Dendritic cell treated with granulocyte-macrophage colony-stimulating factor and Interleukin-4, amounts not matched to agents 40 ng/mL and 50 ng/mL, for 4 days (primary cell): ENCODE data around the gene PIN1.
A peak's percentile ranks its signal among the peaks of the same experiment; 100 is the strongest.
"Not testable (repeated sequence)": the region's sequence is repeated elsewhere in the genome, so short reads cannot be mapped to it uniquely, and the experiment has no call there.

Source experiments
- H3K27ac Mint-ChIP-seq: one replicate; pipeline ENCODE4 v1.8.0; 2022; ENCODE audit warnings: mild to moderate bottlenecking, mixed read lengths
- H3K27me3 Mint-ChIP-seq: one replicate; pipeline ENCODE4 v1.8.0; 2022; ENCODE audit warnings: mild to moderate bottlenecking, mixed read lengths
- H3K36me3 Mint-ChIP-seq: one replicate; pipeline ENCODE4 v1.8.0; 2022; ENCODE audit warnings: low read depth, mixed read lengths
- H3K4me1 Mint-ChIP-seq: one replicate; pipeline ENCODE4 v1.8.0; 2022; ENCODE audit warnings: low read depth, mixed read lengths
- H3K4me3 Mint-ChIP-seq: one replicate; pipeline ENCODE4 v1.8.0; 2022; ENCODE audit warnings: mild to moderate bottlenecking, moderate library complexity, mixed read lengths
- H3K9me3 Mint-ChIP-seq: one replicate; pipeline ENCODE4 v1.8.0; 2022; ENCODE audit warnings: mixed read lengths
- intact Hi-C: fragments of 100-400 bp; cut with micrococcal nuclease; formaldehyde crosslinking; loops from one replicate; pipeline ENCODE4 v1.15.0; 2022

Gene PIN1

DNA sequence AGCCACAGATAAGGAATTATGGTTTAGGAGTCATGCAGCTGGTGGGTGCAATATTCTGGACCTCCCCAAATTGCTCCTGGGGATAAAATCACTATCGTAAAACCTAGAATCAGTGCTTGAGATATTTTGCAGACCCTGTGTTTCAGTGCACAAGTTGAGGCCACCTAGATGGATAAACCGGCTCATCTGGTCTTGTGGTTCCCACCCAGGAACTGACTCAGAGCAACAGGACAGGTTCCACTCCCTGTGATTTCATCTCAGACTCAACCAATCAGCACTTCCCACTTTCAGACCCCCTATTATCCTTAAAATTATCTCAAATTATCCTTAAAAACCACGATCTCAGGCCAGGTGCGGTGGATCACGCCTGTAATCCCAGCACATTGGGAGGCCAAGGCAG is 37.2 kb upstream of the PIN1 start:
- Mint-ChIP-seq H3K27me3 (no peaks in the 10 kb centered on the region), H3K27ac (no peak overlapping the region), H3K36me3 (peaks cover 9% of the 10 kb centered on the region), H3K9me3 (no peaks in the 10 kb centered on the region), H3K4me1 (peaks cover 12% of the 10 kb centered on the region), H3K4me3 (no peak overlapping the region)
- intact Hi-C loops: loop anchor here (10.0 kb wide), 1 partner anchor 593 kb away; no protein-coding TSS in a partner anchor

DNA sequence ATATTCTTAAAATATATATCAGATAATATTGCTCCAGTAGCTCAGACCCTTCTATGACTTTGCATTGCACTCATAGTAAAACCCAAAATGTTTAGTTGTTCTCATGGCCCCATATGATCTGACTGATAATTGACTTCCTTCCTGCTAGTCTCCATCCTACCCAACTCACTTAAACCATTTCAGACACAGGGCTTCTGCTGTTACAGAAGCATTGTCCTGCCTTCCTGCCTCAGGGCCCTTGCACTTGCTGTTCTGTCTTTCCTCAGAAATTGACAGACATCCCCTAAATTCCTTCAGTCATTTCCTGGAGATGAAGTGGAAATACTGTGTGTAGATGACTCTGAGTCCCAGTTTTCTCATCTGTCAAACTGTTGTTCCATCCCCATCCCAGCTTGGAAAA is 36.0 kb upstream of the PIN1 start:
- Mint-ChIP-seq H3K9me3 (no peaks in the 10 kb centered on the region), H3K27ac (no peak overlapping the region), H3K4me3 (no peak overlapping the region), H3K4me1 (peaks cover 12% of the 10 kb centered on the region), H3K27me3 (no peaks in the 10 kb centered on the region), H3K36me3 (peaks cover 13% of the 10 kb centered on the region)
- intact Hi-C loops: loop anchor here (10.0 kb wide), 1 partner anchor 594 kb away; no protein-coding TSS in a partner anchor

DNA sequence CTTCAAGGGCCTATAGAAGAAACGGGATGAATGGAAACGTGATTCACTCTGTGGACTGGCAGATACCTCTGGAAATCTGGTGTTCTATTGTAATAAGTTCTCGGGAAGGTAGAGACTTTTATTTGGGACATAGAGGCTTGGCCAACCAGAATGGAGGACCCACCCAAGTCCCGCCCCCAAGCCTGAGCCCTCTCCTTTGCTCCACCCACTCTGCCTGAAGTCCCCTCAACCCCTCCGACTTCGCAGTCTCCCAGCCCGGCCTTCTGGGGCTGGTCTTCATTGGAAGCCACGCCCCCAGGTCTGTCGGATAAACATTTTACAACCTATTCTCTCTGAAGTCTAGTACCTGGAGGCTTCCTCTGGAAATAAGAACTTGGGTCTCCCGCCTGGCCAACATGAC is 33.1 kb upstream of the PIN1 start:
- Mint-ChIP-seq H3K27ac (no peak overlapping the region), H3K9me3 (no peaks in the 10 kb centered on the region), H3K36me3 (peaks cover 35% of the 10 kb centered on the region), H3K4me1 (peaks cover 6% of the 10 kb centered on the region), H3K4me3 (no peak overlapping the region), H3K27me3 (no peaks in the 10 kb centered on the region)
- intact Hi-C loops: no loop called here

DNA sequence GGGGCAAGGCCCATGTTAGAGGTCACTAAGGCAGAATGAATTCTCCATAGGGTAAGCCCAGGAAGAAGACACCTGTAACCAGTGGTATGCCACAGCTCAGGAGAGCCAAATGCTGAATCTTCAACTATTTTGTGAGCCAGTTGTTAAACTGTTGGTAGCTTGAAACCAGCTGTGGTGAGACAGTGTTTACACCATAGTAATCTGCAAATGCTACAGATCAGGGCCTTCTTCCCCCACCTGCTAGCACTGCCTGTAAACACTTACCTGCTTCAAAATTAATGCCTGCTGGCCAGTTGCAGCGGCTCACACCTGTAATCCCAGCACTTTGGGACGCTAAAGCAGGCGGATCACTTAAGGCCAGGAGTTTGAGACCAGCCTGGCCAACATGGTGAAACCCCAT is 28.3 kb upstream of the PIN1 start:
- peaks cover 6% of the 10 kb centered on the region for H3K4me1 Mint-ChIP-seq
- no peaks in the 10 kb centered on the region for H3K27me3 Mint-ChIP-seq
- intact Hi-C loops: no loop called here
- no peak overlapping the region for H3K4me3 Mint-ChIP-seq
- no peaks in the 10 kb centered on the region for H3K9me3 Mint-ChIP-seq
- H3K36me3 Mint-ChIP-seq: peaks cover 84% of the 10 kb centered on the region
- no peak overlapping the region for H3K27ac Mint-ChIP-seq

DNA sequence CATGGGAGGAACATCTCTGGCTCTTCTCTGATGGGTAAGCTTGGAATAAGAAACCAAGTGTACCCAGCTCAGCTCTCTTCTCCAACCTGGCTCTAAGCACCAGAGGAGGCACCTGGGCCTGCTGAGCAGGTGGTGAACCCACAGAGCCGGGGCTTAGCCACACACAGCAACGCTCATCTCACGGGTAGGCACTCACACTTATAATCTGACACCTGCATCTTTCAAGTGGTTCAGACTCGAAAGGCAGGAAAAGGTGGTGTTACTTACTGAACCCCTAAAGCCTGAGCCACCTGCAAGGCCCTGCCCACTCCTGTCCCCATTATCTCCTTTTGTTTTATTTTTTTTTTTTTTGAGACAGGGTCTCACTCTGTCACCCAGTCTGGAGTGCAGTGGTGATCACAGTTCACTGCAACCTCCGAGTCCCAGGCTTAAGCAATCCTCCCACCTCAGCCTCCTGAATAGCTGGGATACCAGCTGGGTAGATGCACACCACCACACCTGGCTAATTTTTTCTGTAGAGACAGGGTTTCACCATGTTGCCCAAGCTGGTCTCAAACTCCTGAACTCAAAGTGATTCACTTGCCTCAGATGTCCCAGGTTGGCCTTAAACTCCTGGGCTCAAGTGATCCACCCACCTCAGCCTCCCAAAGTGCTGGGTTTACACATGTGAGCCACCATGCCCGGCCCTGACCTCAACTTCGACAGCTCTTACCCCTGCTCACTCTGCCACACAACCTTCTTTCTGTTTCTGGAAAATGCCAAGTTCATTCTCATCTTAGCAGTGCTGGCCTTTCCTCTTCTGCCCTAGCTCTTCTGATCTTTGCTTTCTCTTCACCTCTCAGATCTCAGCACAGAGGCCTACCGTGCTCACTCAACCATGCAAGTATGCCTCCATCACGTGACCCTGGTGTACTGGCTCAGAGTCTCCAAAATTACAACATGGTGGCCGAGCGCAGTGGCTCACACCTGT is 26.0 kb upstream of the PIN1 start:
- Mint-ChIP-seq H3K27ac (no peak overlapping the region), H3K4me3 (no peak overlapping the region)
- intact Hi-C loops: no loop called here

DNA sequence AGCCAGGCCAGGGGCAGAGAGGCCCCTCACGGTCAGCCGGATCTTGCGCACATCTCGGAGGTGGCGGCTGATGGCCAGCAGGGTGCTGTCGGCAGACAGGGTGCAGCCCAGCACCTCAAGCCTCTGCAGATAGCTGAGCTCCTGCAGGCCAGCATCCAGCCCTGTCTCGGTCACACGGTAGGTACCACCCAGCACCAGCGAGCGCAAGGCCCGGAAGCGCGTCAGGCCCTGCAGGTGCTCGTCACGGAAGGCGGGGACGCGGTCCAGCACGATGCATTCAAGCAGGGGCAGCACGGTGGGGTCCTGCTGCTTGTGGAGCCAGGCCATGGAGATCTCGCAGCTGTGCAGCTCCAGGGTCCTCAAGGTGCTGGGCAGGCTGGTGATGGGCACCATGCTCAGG is 24.0 kb upstream of the PIN1 start:
- Mint-ChIP-seq H3K36me3 (peaks cover 94% of the 10 kb centered on the region), H3K4me1 (peaks cover under 1% of the 10 kb centered on the region), H3K27me3 (no peaks in the 10 kb centered on the region), H3K4me3 (no peak overlapping the region), H3K9me3 (peaks cover 2% of the 10 kb centered on the region), H3K27ac (no peak overlapping the region)
- intact Hi-C loops: no loop called here

More for the DNA sequence above, 26.0 kb upstream of the PIN1 start:
- H3K4me1 Mint-ChIP-seq: no peaks in the 10 kb centered on the region
- H3K36me3 Mint-ChIP-seq: peaks cover 89% of the 10 kb centered on the region
- H3K27me3 Mint-ChIP-seq: no peaks in the 10 kb centered on the region
- H3K9me3 Mint-ChIP-seq: no peaks in the 10 kb centered on the region

DNA sequence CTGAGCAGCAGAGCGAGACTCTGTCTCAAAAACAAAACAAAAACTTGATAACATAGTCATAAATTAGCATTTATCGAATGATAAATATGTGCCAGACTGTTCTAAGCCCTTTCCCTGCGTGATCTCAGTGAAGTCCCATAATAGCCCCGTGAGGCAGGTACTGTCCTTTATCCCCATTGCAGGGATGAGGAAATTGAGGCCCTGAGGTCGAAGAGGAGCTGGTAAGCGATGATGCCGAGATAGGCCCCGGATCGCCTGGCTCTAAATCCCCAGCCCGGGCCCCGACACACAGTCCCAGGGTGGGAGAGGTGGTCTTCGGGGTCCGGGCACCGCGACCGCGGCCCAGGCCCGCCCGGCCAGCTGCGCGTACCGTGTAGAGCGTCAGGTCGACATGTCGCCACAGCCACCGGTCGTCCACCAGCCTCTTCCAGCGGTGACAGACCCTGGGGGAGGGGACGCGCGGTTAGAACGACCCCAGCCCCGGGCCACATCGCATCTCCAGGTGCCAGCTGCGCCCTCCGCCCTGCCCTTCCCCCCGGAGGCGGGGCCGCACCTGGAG is 16.9 kb upstream of the PIN1 start:
- intact Hi-C loops: loop anchor here (2.0 to 5.0 kb wide), 2 partner anchors 25 to 986 kb away; partner anchors contain the start of genes MBD3L1 and ZNF558
- peak overlapping the region; percentile 97 for H3K27ac Mint-ChIP-seq
- no peaks in the 10 kb centered on the region for H3K27me3 Mint-ChIP-seq
- H3K9me3 Mint-ChIP-seq: peaks cover 11% of the 10 kb centered on the region
- peaks cover 30% of the 10 kb centered on the region for H3K4me1 Mint-ChIP-seq
- H3K36me3 Mint-ChIP-seq: peaks cover 57% of the 10 kb centered on the region
- H3K4me3 Mint-ChIP-seq: peak overlapping the region; percentile 94

DNA sequence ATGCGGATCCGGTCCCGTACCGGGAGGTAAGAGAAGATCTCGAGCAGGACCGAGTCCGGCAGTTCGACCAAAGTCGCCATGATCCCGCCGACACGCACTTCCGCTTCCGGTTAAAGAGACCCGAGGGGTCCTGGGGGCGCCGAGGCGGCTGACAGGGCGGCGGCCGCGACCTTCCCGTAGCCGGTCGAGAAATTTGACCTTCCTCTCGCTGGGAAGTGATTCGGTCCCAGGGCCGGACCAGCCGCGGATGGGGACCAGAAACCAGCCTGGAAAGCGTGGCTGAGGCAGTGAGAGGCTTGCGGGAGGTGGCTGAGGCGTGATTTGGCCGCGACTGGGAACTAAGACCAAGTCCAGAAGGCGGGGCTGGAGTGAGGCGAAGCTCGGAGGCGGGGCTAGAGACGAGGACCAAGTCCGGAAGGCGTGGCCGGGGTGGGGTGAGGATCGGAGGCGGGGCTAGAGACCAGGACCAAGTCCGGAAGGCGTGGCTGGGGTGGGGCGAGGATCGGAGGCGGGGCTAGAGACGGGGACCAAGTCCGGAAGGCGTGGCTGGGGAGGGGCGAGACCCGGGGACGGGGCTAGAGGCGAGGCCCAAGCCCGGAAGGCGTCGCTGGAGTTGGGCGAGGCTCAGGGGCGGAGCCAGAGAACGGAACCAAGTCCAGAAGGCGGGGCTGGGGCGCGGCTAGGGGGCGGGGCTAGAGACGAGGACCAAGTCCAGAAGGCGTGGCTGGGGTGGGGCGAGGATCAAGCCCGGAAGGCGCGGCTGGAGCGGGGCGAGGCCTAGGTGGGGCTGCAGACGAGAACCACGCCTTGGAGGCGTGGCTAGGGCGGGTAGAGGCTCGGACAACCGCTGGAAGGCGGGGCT is 16.2 kb upstream of the PIN1 start, which contains the start of gene FBXL12:
TSS of gene FBXL12 (minus strand) at position 346 of the 862 bp plus-strand sequence. CDS start at position 80, 266 bp downstream.
- Mint-ChIP-seq H3K36me3 (peaks cover 50% of the 10 kb centered on the region), H3K4me3 (peak within 1 kb of the TSS; percentile 94), H3K27ac (peak within 1 kb of the TSS; percentile 97), H3K4me1 (peaks cover 30% of the 10 kb centered on the region), H3K27me3 (no peaks in the 10 kb centered on the region), H3K9me3 (peaks cover 11% of the 10 kb centered on the region)
- intact Hi-C loops: loop anchor here (1.0 to 5.0 kb wide), 4 partner anchors 8 to 987 kb away; partner anchors contain the start of genes MBD3L1, UBL5 and ZNF558

DNA sequence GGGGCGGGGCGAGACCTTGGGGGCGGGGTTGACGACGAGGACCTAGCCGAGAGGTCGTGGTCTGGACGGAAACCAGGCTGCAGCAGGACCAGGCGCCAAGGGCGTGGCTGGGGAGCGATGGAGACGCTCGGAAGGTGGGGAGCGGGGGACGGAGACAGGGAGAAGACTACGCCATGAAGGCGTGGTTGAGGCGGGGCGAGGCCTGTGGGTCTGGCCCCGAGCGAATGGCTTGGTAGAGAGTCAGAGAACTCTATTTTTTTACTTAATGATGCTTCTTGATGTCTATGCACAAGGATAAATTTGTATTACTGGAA is 15.6 kb upstream of the PIN1 start:
- H3K27ac Mint-ChIP-seq: peak overlapping the region; percentile 97
- H3K4me1 Mint-ChIP-seq: peaks cover 30% of the 10 kb centered on the region
- H3K9me3 Mint-ChIP-seq: peaks cover 11% of the 10 kb centered on the region
- peak overlapping the region; percentile 59 for H3K4me3 Mint-ChIP-seq
- H3K27me3 Mint-ChIP-seq: no peaks in the 10 kb centered on the region
- peaks cover 48% of the 10 kb centered on the region for H3K36me3 Mint-ChIP-seq
- intact Hi-C loops: loop anchor here (1.0 to 5.0 kb wide), 4 partner anchors 8 to 987 kb away; partner anchors contain the start of genes MBD3L1, UBL5 and ZNF558

DNA sequence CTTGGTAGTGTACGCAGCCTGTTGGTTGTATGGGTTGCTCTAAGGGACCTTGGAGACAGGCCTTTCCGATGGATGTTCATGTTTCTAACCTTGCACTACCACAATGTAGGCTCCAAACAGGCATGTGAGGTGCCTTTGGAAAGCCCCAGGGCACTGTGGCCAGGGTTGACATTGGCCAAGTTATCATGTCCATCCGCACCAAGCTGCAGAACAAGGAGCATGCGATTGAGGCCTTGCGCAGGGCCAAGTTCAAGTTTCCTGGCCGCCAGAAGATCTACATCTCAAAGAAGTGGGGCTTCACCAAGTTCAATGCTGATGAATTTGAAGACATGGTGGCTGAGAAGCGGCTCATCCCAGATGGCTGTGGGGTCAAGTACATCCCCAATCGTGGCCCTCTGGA is 15.1 kb upstream of the PIN1 start:
- H3K27me3 Mint-ChIP-seq, H3K4me3 Mint-ChIP-seq, intact Hi-C loops: not testable (repeated sequence)
- H3K4me1 Mint-ChIP-seq: peaks cover 30% of the 10 kb centered on the region
- peak overlapping the region; percentile 97 for H3K27ac Mint-ChIP-seq
- peaks cover 11% of the 10 kb centered on the region for H3K9me3 Mint-ChIP-seq
- H3K36me3 Mint-ChIP-seq: peaks cover 48% of the 10 kb centered on the region

DNA sequence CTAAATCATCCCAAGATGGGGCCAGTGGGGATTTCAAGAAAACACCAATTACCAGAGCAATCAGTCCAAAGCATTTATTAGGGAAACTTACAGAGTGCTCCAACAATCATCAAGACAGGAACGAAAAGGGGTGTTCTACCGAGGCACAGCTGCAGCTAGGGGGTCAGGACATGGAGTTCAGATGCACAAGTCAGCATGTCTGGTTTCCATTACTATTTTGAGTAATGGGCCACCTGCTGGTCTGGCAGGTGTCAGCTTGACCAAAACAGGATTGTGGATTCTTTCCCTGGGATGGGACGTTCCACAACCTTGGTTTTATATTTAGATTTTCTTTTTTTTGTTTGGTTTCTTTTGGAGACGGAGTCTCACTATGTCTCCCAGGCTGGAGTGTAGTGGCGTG is 11.3 kb upstream of the PIN1 start:
- Mint-ChIP-seq H3K27me3 (no peaks in the 10 kb centered on the region), H3K27ac (no peak overlapping the region), H3K36me3 (peaks cover 38% of the 10 kb centered on the region), H3K4me3 (no peak overlapping the region), H3K4me1 (peaks cover 23% of the 10 kb centered on the region), H3K9me3 (no peaks in the 10 kb centered on the region)
- intact Hi-C loops: no loop called here

DNA sequence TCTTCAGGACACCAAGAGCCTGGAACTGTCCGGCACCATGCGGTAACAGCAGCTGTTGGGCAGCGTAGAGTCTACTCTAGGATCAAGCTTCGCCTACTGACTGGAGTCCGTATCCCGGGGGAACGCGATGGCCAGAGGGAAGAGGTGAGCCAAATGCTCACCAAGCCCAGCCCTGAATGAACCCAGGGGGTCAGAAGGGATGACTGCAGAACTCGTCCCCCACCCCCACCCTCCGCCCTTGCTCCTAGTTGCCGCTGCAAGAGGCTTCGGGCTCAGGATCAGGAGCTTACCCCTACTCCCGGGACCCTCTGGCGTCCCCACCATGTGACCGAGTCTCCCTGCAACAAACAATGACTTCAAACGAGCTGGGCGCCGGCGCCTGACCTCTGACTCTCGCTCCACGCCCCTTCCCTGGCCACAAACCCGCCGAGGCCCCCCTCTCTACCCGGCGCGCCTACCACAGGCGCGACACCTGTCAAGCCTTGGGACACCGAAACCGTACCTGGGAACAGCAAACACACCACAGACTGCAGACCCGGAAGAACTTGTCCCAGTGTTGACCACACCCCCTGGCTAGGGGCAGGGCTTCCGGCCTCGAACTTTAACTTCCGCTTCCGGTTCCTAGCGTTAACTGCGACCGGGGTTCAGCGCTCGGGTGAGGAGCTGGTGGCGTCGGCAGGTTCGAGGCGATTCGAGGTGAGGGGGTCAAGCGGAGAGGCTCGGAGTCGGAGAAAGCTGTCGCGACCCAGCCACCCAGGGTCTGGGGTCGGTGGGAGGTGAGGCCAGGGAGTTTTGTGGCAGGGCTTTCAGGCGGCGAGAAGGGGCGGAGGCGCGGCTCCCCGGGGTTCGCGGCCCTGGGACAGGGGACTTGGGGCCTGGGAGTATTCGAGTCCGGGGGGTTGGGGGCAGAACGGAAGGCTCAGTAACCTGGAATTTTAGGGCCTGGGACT is 7.6 kb upstream of the PIN1 start, which contains the start of gene UBL5:
TSS of gene UBL5 (plus strand) at position 630 of the 950 bp plus-strand sequence. CDS start 420 bp downstream, outside the sequence.
- peaks cover 13% of the 10 kb centered on the region for H3K4me1 Mint-ChIP-seq
- H3K27me3 Mint-ChIP-seq: no peaks in the 10 kb centered on the region
- H3K27ac Mint-ChIP-seq: peak within 1 kb of the TSS; percentile 89
- no peaks in the 10 kb centered on the region for H3K9me3 Mint-ChIP-seq
- intact Hi-C loops: loop anchor here (1.0 kb wide), 1 partner anchor 8 kb away; the partner anchor contains the start of gene FBXL12
- H3K36me3 Mint-ChIP-seq: peaks cover 54% of the 10 kb centered on the region
- peak within 1 kb of the TSS; percentile 99 for H3K4me3 Mint-ChIP-seq
